ENCODE measurements around the gene KLHL30. TPM values are rescaled to one million over a fixed set of nuclear protein-coding genes. Genes with fewer than 3 reads are reported as not detected.

KLHL30 gene
- total RNA-seq, 1 experiment from 2014 or later = 0.61 TPM

DNA sequence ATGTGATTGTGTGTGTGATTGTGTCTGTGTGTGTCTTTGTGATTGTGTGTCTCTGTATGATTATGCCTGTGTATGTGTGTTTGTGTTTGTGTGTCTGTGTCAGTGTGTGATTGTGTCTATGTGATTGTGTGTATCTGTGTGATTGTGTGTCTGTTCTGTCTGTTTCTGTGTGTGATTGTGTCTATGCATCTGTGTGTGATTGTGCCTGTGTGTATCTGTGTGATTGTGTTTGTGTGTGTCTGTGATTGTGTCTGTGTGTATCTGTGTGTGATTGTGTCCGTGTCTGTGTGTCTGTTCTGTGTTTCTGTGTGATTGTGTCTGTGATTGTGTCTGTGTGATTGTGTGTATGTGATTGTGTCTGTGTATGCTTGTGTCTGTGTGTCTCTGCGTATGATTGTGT lies 12.1 kb upstream of the KLHL30 start:
- H3K4me3 ChIP-seq (replicated peaks in 1 of 2; ENCODE audit: low read depth in 1 of 2, low read length in 2 of 2) = no peak overlapping the region
- H3K36me3 ChIP-seq (ENCODE audit: control insufficient read depth in 1 of 2, insufficient read depth in 2 of 2, low read length in 2 of 2) = no peaks in the 10 kb centered on the region
- no peak overlapping the region for H3K4me2 ChIP-seq (ENCODE audit: low read length)
- H3K79me2 ChIP-seq (ENCODE audit: insufficient read depth, low read length) = no peaks in the 10 kb centered on the region
- ChIA-PET CTCF (no interaction called here), RAD21 (ENCODE audit: low non-redundant PET in 1 of 2, low total read pairs in 2 of 2, uncharacterized antibody in 2 of 2, unreplicated experiment in 2 of 2) (no interaction called here), POLR2A (no interaction called here)
- no peak for ATAC-seq
- intact Hi-C loops (cut with micrococcal nuclease) = no loop called here
- no TSS peak for BruUV-seq (replicated peaks)
- no peak for TF ChIP-seq EGR1 (IDR thresholded peaks at IDR 0.05; ENCODE audit: low read depth)
- no peak for TF ChIP-seq CBX3 (IDR thresholded peaks at IDR 0.05; ENCODE audit: low read depth)
- TF ChIP-seq, protein P1, sequence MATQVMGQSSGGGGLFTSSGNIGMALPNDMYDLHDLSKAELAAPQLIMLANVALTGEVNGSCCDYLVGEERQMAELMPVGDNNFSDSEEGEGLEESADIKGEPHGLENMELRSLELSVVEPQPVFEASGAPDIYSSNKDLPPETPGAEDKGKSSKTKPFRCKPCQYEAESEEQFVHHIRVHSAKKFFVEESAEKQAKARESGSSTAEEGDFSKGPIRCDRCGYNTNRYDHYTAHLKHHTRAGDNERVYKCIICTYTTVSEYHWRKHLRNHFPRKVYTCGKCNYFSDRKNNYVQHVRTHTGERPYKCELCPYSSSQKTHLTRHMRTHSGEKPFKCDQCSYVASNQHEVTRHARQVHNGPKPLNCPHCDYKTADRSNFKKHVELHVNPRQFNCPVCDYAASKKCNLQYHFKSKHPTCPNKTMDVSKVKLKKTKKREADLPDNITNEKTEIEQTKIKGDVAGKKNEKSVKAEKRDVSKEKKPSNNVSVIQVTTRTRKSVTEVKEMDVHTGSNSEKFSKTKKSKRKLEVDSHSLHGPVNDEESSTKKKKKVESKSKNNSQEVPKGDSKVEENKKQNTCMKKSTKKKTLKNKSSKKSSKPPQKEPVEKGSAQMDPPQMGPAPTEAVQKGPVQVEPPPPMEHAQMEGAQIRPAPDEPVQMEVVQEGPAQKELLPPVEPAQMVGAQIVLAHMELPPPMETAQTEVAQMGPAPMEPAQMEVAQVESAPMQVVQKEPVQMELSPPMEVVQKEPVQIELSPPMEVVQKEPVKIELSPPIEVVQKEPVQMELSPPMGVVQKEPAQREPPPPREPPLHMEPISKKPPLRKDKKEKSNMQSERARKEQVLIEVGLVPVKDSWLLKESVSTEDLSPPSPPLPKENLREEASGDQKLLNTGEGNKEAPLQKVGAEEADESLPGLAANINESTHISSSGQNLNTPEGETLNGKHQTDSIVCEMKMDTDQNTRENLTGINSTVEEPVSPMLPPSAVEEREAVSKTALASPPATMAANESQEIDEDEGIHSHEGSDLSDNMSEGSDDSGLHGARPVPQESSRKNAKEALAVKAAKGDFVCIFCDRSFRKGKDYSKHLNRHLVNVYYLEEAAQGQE (IDR thresholded peaks at IDR 0.05; ENCODE audit: low read depth) = no peak
- TF ChIP-seq POLR2A (IDR thresholded peaks at IDR 0.05; ENCODE audit: borderline replicate concordance, extremely low read depth, insufficient read depth, insufficient read length) = no peak
- TF ChIP-seq POLR2AphosphoS5 (IDR thresholded peaks at IDR 0.05; ENCODE audit: low read depth, low read length) = no peak
- no peak for TF ChIP-seq EZH2phosphoT487 (IDR thresholded peaks at IDR 0.05; ENCODE audit: borderline replicate concordance)
- TF ChIP-seq, protein P2, sequence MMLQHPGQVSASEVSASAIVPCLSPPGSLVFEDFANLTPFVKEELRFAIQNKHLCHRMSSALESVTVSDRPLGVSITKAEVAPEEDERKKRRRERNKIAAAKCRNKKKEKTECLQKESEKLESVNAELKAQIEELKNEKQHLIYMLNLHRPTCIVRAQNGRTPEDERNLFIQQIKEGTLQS (IDR thresholded peaks at IDR 0.05) = no peak
- no peak for TF ChIP-seq ZFX (IDR thresholded peaks at IDR 0.05)
- TF ChIP-seq ZNF274 (IDR thresholded peaks at IDR 0.05; ENCODE audit: low read depth, low read length) = no peak
- H3K9me3 ChIP-seq (ENCODE audit: control insufficient read depth in 1 of 2, insufficient read depth in 1 of 2, low read depth in 1 of 2, low read length in 2 of 2) = peaks cover 0 to 10% of the 10 kb centered on the region in 2 experiments; a peak in 1 of 4 replicates
- H2AFZ ChIP-seq (ENCODE audit: low read depth, low read length, poor library complexity, severe bottlenecking) = no peak overlapping the region
- no peaks in the 10 kb centered on the region for H3K27me3 ChIP-seq (ENCODE audit: insufficient read depth, low read length)
- no peak for DNase-seq (ENCODE audit: low read depth, low spot score)
- no peaks in the 10 kb centered on the region for H3K9me2 ChIP-seq (ENCODE audit: insufficient read depth)
- no peak overlapping the region for H3K9ac ChIP-seq (ENCODE audit: low read length)
- H4K20me1 ChIP-seq (ENCODE audit: insufficient read depth) = no peaks in the 10 kb centered on the region
- no peaks in the 10 kb centered on the region for H3K4me1 ChIP-seq (ENCODE audit: control insufficient read depth in 1 of 2, insufficient read depth in 2 of 2, low read length in 2 of 2)
- no peak overlapping the region for H3K27ac ChIP-seq (ENCODE audit: low read depth, low read length)
